H9 (cell line): ENCODE results near the gene CRK. TPM values are rescaled to one million over a fixed set of nuclear protein-coding genes. Genes with fewer than 3 reads are reported as not detected.
"Not testable (repeated sequence)": the region's sequence is repeated elsewhere in the genome, so short reads cannot be mapped to it uniquely, and the experiment has no call there.

ENCODE experiments used
- DNase-seq: peaks from one replicate; pipeline ENCODE4 v3.0.0-alpha.2; 2017
- H2AFZ ChIP-seq: one replicate; pipeline ENCODE4 v1.6.1; 2013; ENCODE audit warnings: mild to moderate bottlenecking, low read length, control low read depth, moderate library complexity
- H2AK5ac ChIP-seq: 2 replicates; pipeline ENCODE4 v1.6.1; 2013; ENCODE audit warnings: low read length, control low read depth, mixed read lengths; ENCODE audit not compliant: insufficient read length
- H2BK120ac ChIP-seq: one replicate; pipeline ENCODE4 v1.6.1; 2013; ENCODE audit warnings: low read depth, mild to moderate bottlenecking, low read length, control low read depth, inconsistent platforms; ENCODE audit not compliant: poor library complexity, severe bottlenecking
- H2BK12ac ChIP-seq: 2 replicates; pipeline ENCODE4 v1.6.1; 2013; ENCODE audit warnings: low read length, control low read depth, mixed read lengths, low read depth; ENCODE audit not compliant: insufficient read length
- H2BK15ac ChIP-seq: 2 replicates; pipeline ENCODE4 v1.6.1; 2013; ENCODE audit warnings: low read depth, low read length, control low read depth
- H2BK20ac ChIP-seq: one replicate; pipeline ENCODE4 v1.6.1; 2013; ENCODE audit warnings: low read depth, mild to moderate bottlenecking, low read length, control low read depth, inconsistent platforms; ENCODE audit not compliant: poor library complexity, severe bottlenecking
- H2BK5ac ChIP-seq: 2 replicates; pipeline ENCODE4 v1.6.1; 2013; ENCODE audit warnings: low read length, control low read depth, mixed read lengths; ENCODE audit not compliant: insufficient read length
- H3K14ac ChIP-seq: 2 replicates; pipeline ENCODE4 v1.6.1; 2013; ENCODE audit warnings: low read length, control low read depth; ENCODE audit not compliant: insufficient read depth
- H3K18ac ChIP-seq: 2 replicates; pipeline ENCODE4 v1.6.1; 2013; ENCODE audit warnings: low read depth, mild to moderate bottlenecking, mixed read lengths, low read length, control low read depth; ENCODE audit not compliant: insufficient read length
- H3K23ac ChIP-seq: 2 replicates; pipeline ENCODE4 v1.6.1; 2013; ENCODE audit warnings: low read length, control low read depth, mixed read lengths, low read depth; ENCODE audit not compliant: insufficient read length
- H3K23me2 ChIP-seq: 2 replicates; pipeline ENCODE4 v1.6.1; 2013; ENCODE audit warnings: low read depth, mild to moderate bottlenecking, mixed read lengths, low read length, control low read depth; ENCODE audit not compliant: insufficient read length, poor library complexity, severe bottlenecking
- H3K27ac ChIP-seq: 2 replicates; pipeline ENCODE4 v1.5.1; 2013; ENCODE audit warnings: low read length, control low read depth, mixed read lengths, low read depth; ENCODE audit not compliant: insufficient read length
- H3K27me3 ChIP-seq: 2 replicates; pipeline ENCODE4 v1.6.1; 2013; ENCODE audit warnings: low read length, control low read depth, inconsistent platforms; ENCODE audit not compliant: insufficient read depth
- H3K4ac ChIP-seq: 2 replicates; pipeline ENCODE4 v1.6.1; 2013; ENCODE audit warnings: low read depth, mild to moderate bottlenecking, control low read depth, inconsistent platforms, low read length, moderate library complexity
- H3K4me1 ChIP-seq: 2 replicates; pipeline ENCODE4 v1.6.1; 2013; ENCODE audit warnings: low read length, control low read depth, inconsistent platforms; ENCODE audit not compliant: insufficient read depth
- H3K4me2 ChIP-seq: 2 replicates; pipeline ENCODE4 v1.6.1; 2013; ENCODE audit warnings: low read length, control low read depth, mixed read lengths; ENCODE audit not compliant: insufficient read length, insufficient read depth
- H3K56ac ChIP-seq: 2 replicates; pipeline ENCODE4 v1.6.1; 2013; ENCODE audit warnings: low read depth, mild to moderate bottlenecking, mixed read lengths, low read length, control low read depth; ENCODE audit not compliant: insufficient read length
- H3K79me1 ChIP-seq: 2 replicates; pipeline ENCODE4 v1.6.1; 2013; ENCODE audit warnings: low read depth, mild to moderate bottlenecking, moderate library complexity, low read length, control low read depth, inconsistent platforms; ENCODE audit not compliant: insufficient read depth, poor library complexity, severe bottlenecking
- H3K79me2 ChIP-seq: 2 replicates; pipeline ENCODE4 v1.6.1; 2013; ENCODE audit warnings: low read length, control low read depth, inconsistent platforms; ENCODE audit not compliant: insufficient read depth
- H3K9ac ChIP-seq: 2 replicates; pipeline ENCODE4 v1.6.1; 2013; ENCODE audit warnings: low read length, control low read depth, mixed read lengths; ENCODE audit not compliant: insufficient read length; ENCODE audit errors: extremely low read depth
- H3K9me3 ChIP-seq: one replicate; pipeline ENCODE4 v1.6.1; 2013; ENCODE audit warnings: low read depth, low read length, inconsistent platforms; ENCODE audit not compliant: control insufficient read depth
- H3T11ph ChIP-seq: one replicate; pipeline ENCODE4 v1.6.1; 2013; ENCODE audit warnings: mild to moderate bottlenecking, low read length, control low read depth, inconsistent platforms
- H4K20me1 ChIP-seq: one replicate; pipeline ENCODE4 v1.6.1; 2013; ENCODE audit not compliant: control insufficient read depth, insufficient read length, insufficient read depth
- H4K5ac ChIP-seq: 2 replicates; pipeline ENCODE4 v1.6.1; 2013; ENCODE audit warnings: low read depth, mild to moderate bottlenecking, mixed read lengths, low read length, control low read depth; ENCODE audit not compliant: insufficient read length
- H4K8ac ChIP-seq: replicated peaks from 2 replicates; pipeline ENCODE4 v1.6.1; 2013; ENCODE audit warnings: low read length, control low read depth, mixed read lengths, low read depth; ENCODE audit not compliant: insufficient read length
- H4K91ac ChIP-seq: 2 replicates; pipeline ENCODE4 v1.6.1; 2013; ENCODE audit warnings: low read depth, mild to moderate bottlenecking, moderate library complexity, mixed read lengths, low read length, control low read depth; ENCODE audit not compliant: insufficient read length
- H3K27ac Mint-ChIP-seq, 3 experiments: 2 replicates in 2 of 3; 3 replicates in 1 of 3; pipeline ENCODE4 v1.8.0; 2020 to 2021; ENCODE audit warnings: mixed read lengths in 3 of 3, mild to moderate bottlenecking in 1 of 3, moderate library complexity in 1 of 3
- H3K27me3 Mint-ChIP-seq: 2 replicates; pipeline ENCODE4 v1.8.0; 2021; ENCODE audit warnings: low read depth, mild to moderate bottlenecking, moderate library complexity, mixed read lengths
- H3K36me3 Mint-ChIP-seq, 3 experiments: 2 replicates in 2 of 3; 3 replicates in 1 of 3; pipeline ENCODE4 v1.8.0; 2020 to 2021; ENCODE audit warnings: low read depth in 3 of 3, mixed read lengths in 3 of 3; ENCODE audit not compliant: insufficient read depth in 1 of 3
- H3K4me1 Mint-ChIP-seq, 2 experiments: 2 replicates each; pipeline ENCODE4 v1.8.0; 2020; ENCODE audit warnings: mixed read lengths in 2 of 2
- H3K4me3 Mint-ChIP-seq, 2 experiments: 2 replicates in 1 of 2; 3 replicates in 1 of 2; pipeline ENCODE4 v1.8.0; 2020 to 2021; ENCODE audit warnings: mild to moderate bottlenecking in 2 of 2, mixed read lengths in 2 of 2, moderate library complexity in 1 of 2
- H3K9me3 Mint-ChIP-seq, 2 experiments: 2 replicates in 1 of 2; 3 replicates in 1 of 2; pipeline ENCODE4 v1.8.0; 2020; ENCODE audit warnings: mild to moderate bottlenecking in 2 of 2, mixed read lengths in 2 of 2, moderate library complexity in 1 of 2
- WGBS: extraction: QIAGEN DNeasy Blood & Tissue Kit; methylation state at CpG from one replicate; pipeline ENCODE4 v1.1.7; 2013; ENCODE audit warnings: missing lambda C conversion rate, low lambda C conversion rate, mixed read lengths; ENCODE audit not compliant: insufficient read length; ENCODE audit errors: extremely low coverage; 5-methylcytosine and 5-hydroxymethylcytosine counted together
- total RNA-seq: library from RNA; stranded (reverse); gene quantifications from 2 replicates; pipeline ENCODE4 v1.2.1, GENCODE V29; 2021
- TF ChIP-seq, protein P1 (sequence below): fragments of 200-600 bp; sonication (generic); conservative IDR thresholded peaks from 3 replicates; pipeline ENCODE4 v1.8.0; 2021; ENCODE audit warnings: antibody characterized with exemption, mild to moderate bottlenecking

CRK gene
- total RNA-seq, 1 experiment from 2014 or later: 58.9 TPM

DNA sequence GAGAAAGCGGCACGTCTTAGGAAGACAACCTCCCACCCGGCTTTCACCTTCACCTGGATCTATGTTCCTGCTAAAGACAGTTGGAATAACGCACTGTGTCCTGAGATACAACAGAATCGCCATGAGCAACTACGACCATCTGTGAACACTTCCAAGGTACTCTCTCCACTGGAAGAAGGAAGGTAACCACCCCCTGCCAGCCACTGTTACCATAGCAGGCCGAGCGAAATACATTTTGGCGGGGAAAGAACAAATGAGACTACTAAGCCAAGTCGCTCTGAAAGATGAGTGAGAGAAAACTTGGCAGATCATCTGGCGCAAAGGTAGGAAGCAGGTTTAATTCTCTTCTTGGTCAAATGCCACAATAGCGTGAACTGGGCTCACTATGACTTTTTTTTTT lies 9.8 kb downstream of the CRK start:
- Histone ChIP-seq H3K27me3 (no peaks in the 10 kb centered on the region), H3K4me2 (no peak overlapping the region), H4K20me1 (no peaks in the 10 kb centered on the region), H3K23me2 (no peaks in the 10 kb centered on the region), H3K18ac (no peak overlapping the region), H3K9ac (no peak overlapping the region), H3T11ph (no peak overlapping the region), H2BK15ac (no peak overlapping the region), H3K79me1 (peaks cover 2% of the 10 kb centered on the region), H2BK12ac (no peak overlapping the region), H3K4me1 (no peaks in the 10 kb centered on the region), H2AK5ac (no peak overlapping the region), H3K56ac (no peak overlapping the region), H3K27ac (no peak overlapping the region), H2BK120ac (no peak overlapping the region), H4K8ac (no peak overlapping the region), H3K14ac (no peak overlapping the region), H3K4ac (no peak overlapping the region), H4K91ac (no peak overlapping the region), H3K9me3 (no peaks in the 10 kb centered on the region), H3K23ac (no peak overlapping the region), H3K79me2 (peaks cover 32% of the 10 kb centered on the region; the same call in 1 of the 2 replicates), H4K5ac (no peak overlapping the region), H2BK5ac (no peak overlapping the region), H2AFZ (no peak overlapping the region), H2BK20ac (no peak overlapping the region)
- H3K9me3 Mint-ChIP-seq: no peaks in the 10 kb centered on the region
- H3K27ac Mint-ChIP-seq: peak overlapping the region in 2 of 3 experiments; percentile 9 to 14; a peak in 1 of 7 replicates
- TF ChIP-seq, protein P1, sequence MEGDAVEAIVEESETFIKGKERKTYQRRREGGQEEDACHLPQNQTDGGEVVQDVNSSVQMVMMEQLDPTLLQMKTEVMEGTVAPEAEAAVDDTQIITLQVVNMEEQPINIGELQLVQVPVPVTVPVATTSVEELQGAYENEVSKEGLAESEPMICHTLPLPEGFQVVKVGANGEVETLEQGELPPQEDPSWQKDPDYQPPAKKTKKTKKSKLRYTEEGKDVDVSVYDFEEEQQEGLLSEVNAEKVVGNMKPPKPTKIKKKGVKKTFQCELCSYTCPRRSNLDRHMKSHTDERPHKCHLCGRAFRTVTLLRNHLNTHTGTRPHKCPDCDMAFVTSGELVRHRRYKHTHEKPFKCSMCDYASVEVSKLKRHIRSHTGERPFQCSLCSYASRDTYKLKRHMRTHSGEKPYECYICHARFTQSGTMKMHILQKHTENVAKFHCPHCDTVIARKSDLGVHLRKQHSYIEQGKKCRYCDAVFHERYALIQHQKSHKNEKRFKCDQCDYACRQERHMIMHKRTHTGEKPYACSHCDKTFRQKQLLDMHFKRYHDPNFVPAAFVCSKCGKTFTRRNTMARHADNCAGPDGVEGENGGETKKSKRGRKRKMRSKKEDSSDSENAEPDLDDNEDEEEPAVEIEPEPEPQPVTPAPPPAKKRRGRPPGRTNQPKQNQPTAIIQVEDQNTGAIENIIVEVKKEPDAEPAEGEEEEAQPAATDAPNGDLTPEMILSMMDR: no peak
- DNase-seq: no peak
- H3K36me3 Mint-ChIP-seq: peaks cover 11 to 18% (median 12%) of the 10 kb centered on the region in 3 experiments; a peak in 6 of 7 replicates
- H3K4me3 Mint-ChIP-seq: no peak overlapping the region
- H3K27me3 Mint-ChIP-seq: no peaks in the 10 kb centered on the region
- no CpG with 5 or more reads among the region's 12 CpGs for WGBS
- H3K4me1 Mint-ChIP-seq: peaks cover 4 to 7% of the 10 kb centered on the region in 2 experiments; a peak in 3 of 4 replicates

DNA sequence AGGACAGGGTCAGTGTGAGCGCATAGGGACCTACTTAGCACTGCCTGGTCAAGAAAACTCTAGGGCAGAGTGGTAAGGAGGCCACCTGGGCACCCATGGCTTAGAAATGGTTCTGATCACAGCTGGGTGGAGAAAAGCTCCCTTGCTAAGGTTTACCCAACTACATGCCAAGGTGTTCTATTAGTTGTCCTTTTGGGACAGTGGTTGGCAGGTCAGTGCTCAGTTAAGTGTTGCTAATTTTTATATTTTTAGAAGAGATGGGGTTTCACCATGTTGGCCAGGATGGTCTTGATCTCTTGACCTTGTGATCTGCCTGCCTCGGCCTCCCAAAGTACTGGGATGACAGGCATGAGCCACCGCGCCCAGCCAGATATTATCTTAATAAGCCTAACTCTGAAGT lies 10.3 kb downstream of the CRK start:
- not testable (repeated sequence) for H3K4me3 Mint-ChIP-seq, H2AFZ ChIP-seq, H4K91ac ChIP-seq, H3K4me2 ChIP-seq, DNase-seq, H3K23me2 ChIP-seq, H3K27me3 Mint-ChIP-seq, H3K9me3 Mint-ChIP-seq, H3K9ac ChIP-seq, H3K79me1 ChIP-seq, H3K4ac ChIP-seq, H2BK12ac ChIP-seq, H4K8ac ChIP-seq, H4K5ac ChIP-seq, H3K27me3 ChIP-seq, H3T11ph ChIP-seq, H2BK20ac ChIP-seq, H3K18ac ChIP-seq, H4K20me1 ChIP-seq, H3K4me1 ChIP-seq, H2BK120ac ChIP-seq, H3K23ac ChIP-seq, H3K56ac ChIP-seq, H3K27ac ChIP-seq, H2AK5ac ChIP-seq, H3K9me3 ChIP-seq, H3K27ac Mint-ChIP-seq, H2BK5ac ChIP-seq, H2BK15ac ChIP-seq, H3K4me1 Mint-ChIP-seq, H3K14ac ChIP-seq
- no CpG with 5 or more reads among the region's 4 CpGs for WGBS
- H3K36me3 Mint-ChIP-seq: peaks cover 11 to 18% (median 12%) of the 10 kb centered on the region in 3 experiments; a peak in 6 of 7 replicates
- peaks cover 32% of the 10 kb centered on the region; the same call in 1 of the 2 replicates for H3K79me2 ChIP-seq
